DMS153 (cell line): ENCODE data around the gene CAMK2D.
A peak's percentile ranks its signal among the peaks of the same experiment; 100 is the strongest.

ENCODE experiments used
- DNase-seq: peaks from one replicate; lab custom pipeline; 2025; lab: John Stamatoyannopoulos, UW

The CAMK2D gene

GRCh38 chr4:113471146-113471860 lies 290.2 kb downstream of the CAMK2D start:
- no peak for DNase-seq

GRCh38 chr4:113469926-113470325 lies 291.6 kb downstream of the CAMK2D start:
- no peak for DNase-seq

GRCh38 chr4:113469023-113469390 lies 292.5 kb downstream of the CAMK2D start:
- no peak for DNase-seq

- peak; percentile 8 for DNase-seq
These were observed 293.1 kb downstream of the CAMK2D start for GRCh38 chr4:113468165-113469022.

GRCh38 chr4:113467581-113467980 lies 294.0 kb downstream of the CAMK2D start:
- DNase-seq, result no peak

- DNase-seq, result no peak
These were observed 299.3 kb downstream of the CAMK2D start for GRCh38 chr4:113462286-113462685.

- no peak for DNase-seq
These were observed 300.3 kb downstream of the CAMK2D start for GRCh38 chr4:113461281-113461680.

GRCh38 chr4:113457886-113458285 lies 303.7 kb downstream of the CAMK2D start:
- no peak for DNase-seq

- no peak for DNase-seq
These were observed 304.4 kb downstream of the CAMK2D start for GRCh38 chr4:113457121-113457520.

GRCh38 chr4:113455061-113455460 lies 306.5 kb downstream of the CAMK2D start:
- DNase-seq, result peak; percentile 32

- no peak for DNase-seq
These were observed 308.5 kb downstream of the CAMK2D start for GRCh38 chr4:113452868-113453620.

GRCh38 chr4:113452152-113452551 lies 309.4 kb downstream of the CAMK2D start:
- DNase-seq, result no peak

- no peak for DNase-seq
These were observed 311.1 kb downstream of the CAMK2D start for GRCh38 chr4:113450295-113451080.

GRCh38 chr4:113449410-113449974 lies 312.0 kb downstream of the CAMK2D start:
- no peak for DNase-seq

GRCh38 chr4:113447769-113448168 lies 313.8 kb downstream of the CAMK2D start:
- no peak for DNase-seq

- DNase-seq, result no peak
These were observed 314.5 kb downstream of the CAMK2D start for GRCh38 chr4:113447061-113447460.

- peak; percentile 23 for DNase-seq
These were observed 315.5 kb downstream of the CAMK2D start for GRCh38 chr4:113446019-113446418.

- no peak for DNase-seq
These were observed 316.3 kb downstream of the CAMK2D start for GRCh38 chr4:113445286-113445685.

GRCh38 chr4:113444386-113444785 lies 317.2 kb downstream of the CAMK2D start:
- DNase-seq, result no peak

- no peak for DNase-seq
These were observed 318.7 kb downstream of the CAMK2D start for GRCh38 chr4:113442826-113443225.

GRCh38 chr4:113440371-113440770 lies 321.2 kb downstream of the CAMK2D start:
- no peak for DNase-seq
